ENCODE measurements around the gene PRR14. TPM values are rescaled to one million over a fixed set of nuclear protein-coding genes. Genes with fewer than 3 reads are reported as not detected.
A peak's percentile ranks its signal among the peaks of the same experiment; 100 is the strongest.

The PRR14 gene
- total and polyA plus RNA-seq, 10 of the 15 experiments (the other 5 are each of a cell fraction or from before 2014, with no cell fraction given), result 2.5 to 66.8 (median 19.2) TPM

- TF ChIP-seq IRF3 (IDR thresholded peaks at IDR 0.05), result no peak
- TF ChIP-seq POU2F2 (IDR thresholded peaks at IDR 0.05; ENCODE audit: borderline replicate concordance, low read depth, low read length), result no peak
- no peak for TF ChIP-seq ZNF384 (IDR thresholded peaks at IDR 0.05; ENCODE audit: borderline replicate concordance, low read depth, low read length)
- no peak for TF ChIP-seq EGR1 (IDR thresholded peaks at IDR 0.05; ENCODE audit: borderline replicate concordance in 1 of 2, low read depth in 2 of 2, low read length in 2 of 2)
- TF ChIP-seq HSF1 (IDR thresholded peaks at IDR 0.05; ENCODE audit: low read depth, low read length), result no peak
- no peak for TF ChIP-seq EP300 (IDR thresholded peaks at IDR 0.05; ENCODE audit: borderline replicate concordance in 1 of 2, control insufficient read depth in 1 of 2, low read depth in 2 of 2, low read length in 2 of 2)
- TF ChIP-seq SMAD5 (IDR thresholded peaks at IDR 0.05; ENCODE audit: low read depth), result no peak
- no peak for TF ChIP-seq BCL3 (IDR thresholded peaks at IDR 0.05; ENCODE audit: borderline replicate concordance, insufficient read depth, low read depth, low read length, poor library complexity, severe bottlenecking)
- TF ChIP-seq CEBPB (IDR thresholded peaks at IDR 0.05; ENCODE audit: borderline replicate concordance in 1 of 2, low read depth in 2 of 2, low read length in 2 of 2), result no peak
- TF ChIP-seq ZNF622 (IDR thresholded peaks at IDR 0.05), result no peak
- no peak for TF ChIP-seq MEF2A (IDR thresholded peaks at IDR 0.05; ENCODE audit: insufficient read depth, low read depth, low read length)
- TF ChIP-seq PRDM15 (CRISPR knock-in tag; IDR thresholded peaks at IDR 0.05), result no peak
- peak; percentile 15; the same call in 1 of the 2 replicates for TF ChIP-seq BACH1 (IDR thresholded peaks at IDR 0.05; ENCODE audit: borderline replicate concordance)
- no peak for TF ChIP-seq MYC (IDR thresholded peaks at IDR 0.05; ENCODE audit: insufficient read depth, insufficient read length, insufficient replicate concordance, low read length, severe bottlenecking)
- no peak for TF ChIP-seq PAX5 (IDR thresholded peaks at IDR 0.05; ENCODE audit: borderline replicate concordance, low read depth, low read length)
- TF ChIP-seq RB1 (IDR thresholded peaks at IDR 0.05; ENCODE audit: borderline replicate concordance), result no peak
Measured at GRCh38 chr16:30628628-30629540, 21.9 kb upstream of the PRR14 start (continued).
